Nephron progenitor cell (in vitro differentiated cells): ENCODE data around the gene DUSP19.
A peak's percentile ranks its signal among the peaks of the same experiment; 100 is the strongest.

Experiments used
- DNase-seq: peaks from one replicate; pipeline ENCODE4 v3.0.0; 2021
- H3K27ac Mint-ChIP-seq: 2 replicates; pipeline ENCODE4 v1.8.0; 2021; ENCODE audit warnings: mild to moderate bottlenecking, moderate library complexity, mixed read lengths
- H3K27me3 Mint-ChIP-seq: 2 replicates; pipeline ENCODE4 v1.8.0; 2021; ENCODE audit warnings: mild to moderate bottlenecking, low read depth, mixed read lengths; ENCODE audit not compliant: poor library complexity
- H3K36me3 Mint-ChIP-seq: 2 replicates; pipeline ENCODE4 v1.8.0; 2021; ENCODE audit warnings: low read depth, mixed read lengths
- H3K4me1 Mint-ChIP-seq: 2 replicates; pipeline ENCODE4 v1.8.0; 2021; ENCODE audit warnings: mixed read lengths
- H3K4me3 Mint-ChIP-seq: 2 replicates; pipeline ENCODE4 v1.8.0; 2021; ENCODE audit warnings: mild to moderate bottlenecking, moderate library complexity, mixed read lengths
- H3K9me3 Mint-ChIP-seq: 2 replicates; pipeline ENCODE4 v1.8.0; 2021; ENCODE audit warnings: mild to moderate bottlenecking, moderate library complexity, mixed read lengths
- CTCF ChIP-seq: fragments of 200-600 bp; sonication (generic); IDR thresholded peaks from 2 replicates; pipeline ENCODE4 v1.5.0; 2021; ENCODE audit warnings: antibody characterized with exemption

DUSP19 gene

GRCh38 chr2:183072177-183072576 lies 6.4 kb upstream of the DUSP19 start:
- H3K4me3 Mint-ChIP-seq = no peak overlapping the region
- H3K36me3 Mint-ChIP-seq = no peaks in the 10 kb centered on the region
- H3K27me3 Mint-ChIP-seq = peaks cover 15% of the 10 kb centered on the region
- no peak overlapping the region for H3K27ac Mint-ChIP-seq
- no peaks in the 10 kb centered on the region for H3K4me1 Mint-ChIP-seq
- TF ChIP-seq CTCF = no peak
- no peak for DNase-seq
- H3K9me3 Mint-ChIP-seq = peaks cover 4% of the 10 kb centered on the region

- peak overlapping the region; percentile 86 for H3K4me3 Mint-ChIP-seq
- H3K27me3 Mint-ChIP-seq = peaks cover 11% of the 10 kb centered on the region
- DNase-seq = no peak
- TF ChIP-seq CTCF = no peak
- no peak overlapping the region for H3K27ac Mint-ChIP-seq
- H3K36me3 Mint-ChIP-seq = no peaks in the 10 kb centered on the region
- H3K4me1 Mint-ChIP-seq = peaks cover 16% of the 10 kb centered on the region
- no peaks in the 10 kb centered on the region for H3K9me3 Mint-ChIP-seq
Observed at GRCh38 chr2:183078163-183078463, 434 bp upstream of the DUSP19 start.

GRCh38 chr2:183079139-183079775 lies 710 bp downstream of the DUSP19 start:
- H3K27me3 Mint-ChIP-seq = peaks cover 8% of the 10 kb centered on the region
- no peak overlapping the region for H3K27ac Mint-ChIP-seq
- DNase-seq = no peak

GRCh38 chr2:183081911-183082310 lies 3.4 kb downstream of the DUSP19 start:
- no peak for DNase-seq
- H3K27ac Mint-ChIP-seq = no peak overlapping the region
- no peak for TF ChIP-seq CTCF

More at GRCh38 chr2:183079139-183079775, 710 bp downstream of the DUSP19 start:
- TF ChIP-seq CTCF = no peak
- peaks cover 16% of the 10 kb centered on the region for H3K4me1 Mint-ChIP-seq
- peak overlapping the region; percentile 86 for H3K4me3 Mint-ChIP-seq
- no peaks in the 10 kb centered on the region for H3K36me3 Mint-ChIP-seq
- no peaks in the 10 kb centered on the region for H3K9me3 Mint-ChIP-seq

GRCh38 chr2:183088061-183088460 lies 9.5 kb downstream of the DUSP19 start:
- Mint-ChIP-seq H3K9me3 (no peaks in the 10 kb centered on the region), H3K27ac (no peak overlapping the region), H3K36me3 (peaks cover 8% of the 10 kb centered on the region), H3K4me3 (no peak overlapping the region), H3K27me3 (peaks cover under 1% of the 10 kb centered on the region), H3K4me1 (no peaks in the 10 kb centered on the region)
- DNase-seq = no peak
- TF ChIP-seq CTCF = no peak

More at GRCh38 chr2:183081911-183082310, 3.4 kb downstream of the DUSP19 start:
- Mint-ChIP-seq H3K36me3 (no peaks in the 10 kb centered on the region), H3K4me3 (no peak overlapping the region), H3K9me3 (no peaks in the 10 kb centered on the region), H3K27me3 (peaks cover 6% of the 10 kb centered on the region), H3K4me1 (peaks cover 16% of the 10 kb centered on the region)

- H3K36me3 Mint-ChIP-seq = peaks cover 8% of the 10 kb centered on the region
- peaks cover 3% of the 10 kb centered on the region for H3K27me3 Mint-ChIP-seq
- no peak for DNase-seq
- no peak overlapping the region for H3K4me3 Mint-ChIP-seq
- no peaks in the 10 kb centered on the region for H3K9me3 Mint-ChIP-seq
- H3K4me1 Mint-ChIP-seq = no peaks in the 10 kb centered on the region
- TF ChIP-seq CTCF = no peak
- H3K27ac Mint-ChIP-seq = no peak overlapping the region
Observed at GRCh38 chr2:183089192-183089851, 10.8 kb downstream of the DUSP19 start.
